GM12891 (cell line): ENCODE measurements around the gene RPTN.

Source experiments
- POLR2A ChIP-seq: IDR thresholded peaks from 2 replicates; pipeline ENCODE4 v1.6.1; 2011; ENCODE audit warnings: low read depth, low read length, control low read depth
- POLR2AphosphoS5 ChIP-seq: IDR thresholded peaks from 2 replicates; pipeline ENCODE4 v1.6.1; 2011; ENCODE audit warnings: low read depth, low read length, control low read depth
- POU2F2 ChIP-seq: IDR thresholded peaks from 2 replicates; pipeline ENCODE4 v1.6.1; 2011; ENCODE audit warnings: low read depth, mild to moderate bottlenecking, control low read depth, low read length, moderate library complexity
- SPI1 ChIP-seq: IDR thresholded peaks from 2 replicates; pipeline ENCODE4 v1.6.1; 2011; ENCODE audit warnings: low read depth, low read length, control low read depth
- TAF1 ChIP-seq: IDR thresholded peaks from 2 replicates; pipeline ENCODE4 v1.6.1; 2011; ENCODE audit warnings: low read depth, low read length, control low read depth

GRCh38 chr1:152148981-152149380 is 10.0 kb downstream of the RPTN start:
- TF ChIP-seq POLR2AphosphoS5 (no peak), TAF1 (no peak), SPI1 (no peak), POLR2A (no peak), POU2F2 (no peak)
